Chondrocyte (in vitro differentiated cells): ENCODE data around the gene CXorf65. TPM values are rescaled to one million over a fixed set of nuclear protein-coding genes. Genes with fewer than 3 reads are reported as not detected.

ENCODE experiments used
- DNase-seq: peaks from one replicate; pipeline ENCODE4 v3.0.0; 2021; ENCODE audit warnings: mixed read lengths, low spot score
- H3K27ac Mint-ChIP-seq: one replicate; pipeline ENCODE4 v1.8.0; 2021; ENCODE audit warnings: mild to moderate bottlenecking, moderate library complexity, mixed read lengths; ENCODE audit not compliant: unreplicated experiment
- H3K27me3 Mint-ChIP-seq: 2 replicates; pipeline ENCODE4 v1.8.0; 2021; ENCODE audit warnings: low read depth, mixed read lengths
- H3K36me3 Mint-ChIP-seq: 2 replicates; pipeline ENCODE4 v1.8.0; 2021; ENCODE audit warnings: low read depth, mixed read lengths
- H3K4me1 Mint-ChIP-seq: 2 replicates; pipeline ENCODE4 v1.8.0; 2021; ENCODE audit warnings: low read depth, mild to moderate bottlenecking, mixed read lengths
- H3K4me3 Mint-ChIP-seq: one replicate; pipeline ENCODE4 v1.8.0; 2021; ENCODE audit warnings: mild to moderate bottlenecking, moderate library complexity, mixed read lengths; ENCODE audit not compliant: unreplicated experiment
- H3K9me3 Mint-ChIP-seq: 2 replicates; pipeline ENCODE4 v1.8.0; 2021; ENCODE audit warnings: low read depth, mixed read lengths
- total RNA-seq: library from RNA; stranded (reverse); gene quantifications from 3 replicates; pipeline ENCODE4 v1.2.1, GENCODE V29; 2021
- TF ChIP-seq, protein P1 (sequence below): fragments of 200-600 bp; sonication (generic); IDR thresholded peaks from 2 replicates; pipeline ENCODE4 v1.5.0; 2021; ENCODE audit warnings: antibody characterized with exemption, mild to moderate bottlenecking, moderate library complexity

Gene CXorf65
- total RNA-seq, 1 donor from 2014 or later, result not detected

DNA sequence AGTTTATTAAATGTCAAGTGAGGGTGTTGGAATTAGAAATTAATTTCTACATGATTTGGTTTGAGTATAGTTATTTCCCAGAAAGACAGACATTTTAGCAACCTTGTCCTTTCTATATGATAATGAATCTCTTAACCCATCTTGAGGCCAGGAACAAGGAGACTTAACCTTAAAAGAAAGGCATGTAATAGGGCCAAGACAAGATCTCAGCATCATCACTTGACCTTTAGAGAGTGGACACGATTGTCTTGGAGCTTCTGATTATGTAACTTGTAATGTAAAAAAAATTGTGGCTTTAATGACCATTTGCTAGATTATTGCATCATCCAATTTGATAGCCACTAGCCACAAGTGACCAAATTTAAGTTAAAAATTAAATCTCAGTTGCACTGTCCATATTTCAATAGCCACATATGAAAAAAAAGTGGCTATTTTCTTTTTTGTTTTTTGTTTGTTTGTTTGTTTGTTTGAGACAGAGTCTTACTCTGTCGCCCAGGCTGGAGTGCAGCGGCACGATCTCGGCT lies 24.4 kb downstream of the CXorf65 start:
- Mint-ChIP-seq H3K27ac (no peak overlapping the region), H3K27me3 (no peaks in the 10 kb centered on the region), H3K9me3 (peaks cover 4% of the 10 kb centered on the region), H3K36me3 (no peaks in the 10 kb centered on the region), H3K4me1 (no peaks in the 10 kb centered on the region), H3K4me3 (no peak overlapping the region)
- no peak for DNase-seq
- TF ChIP-seq, protein P1, sequence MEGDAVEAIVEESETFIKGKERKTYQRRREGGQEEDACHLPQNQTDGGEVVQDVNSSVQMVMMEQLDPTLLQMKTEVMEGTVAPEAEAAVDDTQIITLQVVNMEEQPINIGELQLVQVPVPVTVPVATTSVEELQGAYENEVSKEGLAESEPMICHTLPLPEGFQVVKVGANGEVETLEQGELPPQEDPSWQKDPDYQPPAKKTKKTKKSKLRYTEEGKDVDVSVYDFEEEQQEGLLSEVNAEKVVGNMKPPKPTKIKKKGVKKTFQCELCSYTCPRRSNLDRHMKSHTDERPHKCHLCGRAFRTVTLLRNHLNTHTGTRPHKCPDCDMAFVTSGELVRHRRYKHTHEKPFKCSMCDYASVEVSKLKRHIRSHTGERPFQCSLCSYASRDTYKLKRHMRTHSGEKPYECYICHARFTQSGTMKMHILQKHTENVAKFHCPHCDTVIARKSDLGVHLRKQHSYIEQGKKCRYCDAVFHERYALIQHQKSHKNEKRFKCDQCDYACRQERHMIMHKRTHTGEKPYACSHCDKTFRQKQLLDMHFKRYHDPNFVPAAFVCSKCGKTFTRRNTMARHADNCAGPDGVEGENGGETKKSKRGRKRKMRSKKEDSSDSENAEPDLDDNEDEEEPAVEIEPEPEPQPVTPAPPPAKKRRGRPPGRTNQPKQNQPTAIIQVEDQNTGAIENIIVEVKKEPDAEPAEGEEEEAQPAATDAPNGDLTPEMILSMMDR, result no peak

DNA sequence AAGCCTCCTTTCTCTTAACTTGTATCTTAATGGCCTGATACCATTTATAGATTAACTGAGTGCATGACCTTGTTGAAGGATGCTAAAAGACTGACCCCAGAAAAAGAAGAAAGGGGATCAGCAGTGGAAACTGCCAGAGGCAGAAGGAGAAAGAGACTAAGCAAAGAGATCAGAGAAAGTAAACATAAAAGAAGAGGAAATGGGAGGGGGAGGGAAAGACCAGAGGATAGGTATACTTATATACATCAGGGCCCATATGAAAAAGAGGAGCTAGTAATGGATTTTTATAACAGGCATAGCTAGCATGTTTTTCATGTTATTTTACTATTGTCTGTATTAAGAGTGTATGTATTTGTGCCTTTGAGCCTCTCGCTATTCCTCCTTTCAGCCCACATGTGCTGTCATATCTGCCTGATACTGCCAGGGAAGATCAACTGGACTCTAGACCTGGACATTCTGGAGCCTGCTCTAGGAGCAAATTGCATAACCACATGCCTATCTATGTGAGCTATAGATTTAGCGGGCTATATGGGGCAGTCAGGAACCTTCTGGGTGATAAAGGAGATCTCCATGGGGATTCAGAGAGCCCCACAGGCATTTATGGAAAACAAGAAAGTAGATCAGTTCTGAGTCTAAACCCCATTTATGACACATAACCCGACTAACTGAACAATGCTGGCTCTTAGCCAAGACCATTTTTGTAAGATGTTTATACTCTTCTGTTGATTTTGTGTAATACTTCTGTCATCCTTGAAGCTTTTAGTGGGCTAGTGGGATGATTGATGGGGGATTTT lies 25.0 kb downstream of the CXorf65 start:
- Mint-ChIP-seq H3K9me3 (peaks cover 4% of the 10 kb centered on the region), H3K36me3 (no peaks in the 10 kb centered on the region), H3K27me3 (no peaks in the 10 kb centered on the region), H3K27ac (no peak overlapping the region), H3K4me3 (no peak overlapping the region), H3K4me1 (no peaks in the 10 kb centered on the region)
- TF ChIP-seq, protein P1, result no peak
- no peak for DNase-seq

DNA sequence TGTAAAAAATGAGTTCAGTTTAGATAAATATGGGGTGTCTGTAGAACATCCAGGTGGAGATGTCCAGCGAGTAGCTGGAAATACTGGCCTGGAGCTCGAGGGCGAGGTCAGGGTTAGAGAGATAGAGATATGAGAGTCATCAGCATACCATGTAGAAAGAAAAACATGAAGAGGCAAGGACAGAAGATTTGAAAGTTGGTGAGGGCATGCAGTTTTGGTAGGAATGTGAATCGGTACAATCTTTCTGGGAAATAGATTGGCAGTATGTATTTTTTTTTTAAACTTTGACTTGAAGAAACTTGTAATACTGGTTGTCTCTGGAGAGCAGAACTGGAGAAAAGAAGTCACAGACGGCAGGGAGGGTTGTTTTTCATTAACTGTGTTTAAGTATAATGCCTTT lies 36.0 kb downstream of the CXorf65 start:
- peaks cover 7% of the 10 kb centered on the region for H3K4me1 Mint-ChIP-seq
- H3K9me3 Mint-ChIP-seq, result no peaks in the 10 kb centered on the region
- H3K27ac Mint-ChIP-seq, result no peak overlapping the region
- no peaks in the 10 kb centered on the region for H3K27me3 Mint-ChIP-seq
- no peak for DNase-seq
- TF ChIP-seq, protein P1, result no peak
- no peak overlapping the region for H3K4me3 Mint-ChIP-seq
- H3K36me3 Mint-ChIP-seq, result no peaks in the 10 kb centered on the region

DNA sequence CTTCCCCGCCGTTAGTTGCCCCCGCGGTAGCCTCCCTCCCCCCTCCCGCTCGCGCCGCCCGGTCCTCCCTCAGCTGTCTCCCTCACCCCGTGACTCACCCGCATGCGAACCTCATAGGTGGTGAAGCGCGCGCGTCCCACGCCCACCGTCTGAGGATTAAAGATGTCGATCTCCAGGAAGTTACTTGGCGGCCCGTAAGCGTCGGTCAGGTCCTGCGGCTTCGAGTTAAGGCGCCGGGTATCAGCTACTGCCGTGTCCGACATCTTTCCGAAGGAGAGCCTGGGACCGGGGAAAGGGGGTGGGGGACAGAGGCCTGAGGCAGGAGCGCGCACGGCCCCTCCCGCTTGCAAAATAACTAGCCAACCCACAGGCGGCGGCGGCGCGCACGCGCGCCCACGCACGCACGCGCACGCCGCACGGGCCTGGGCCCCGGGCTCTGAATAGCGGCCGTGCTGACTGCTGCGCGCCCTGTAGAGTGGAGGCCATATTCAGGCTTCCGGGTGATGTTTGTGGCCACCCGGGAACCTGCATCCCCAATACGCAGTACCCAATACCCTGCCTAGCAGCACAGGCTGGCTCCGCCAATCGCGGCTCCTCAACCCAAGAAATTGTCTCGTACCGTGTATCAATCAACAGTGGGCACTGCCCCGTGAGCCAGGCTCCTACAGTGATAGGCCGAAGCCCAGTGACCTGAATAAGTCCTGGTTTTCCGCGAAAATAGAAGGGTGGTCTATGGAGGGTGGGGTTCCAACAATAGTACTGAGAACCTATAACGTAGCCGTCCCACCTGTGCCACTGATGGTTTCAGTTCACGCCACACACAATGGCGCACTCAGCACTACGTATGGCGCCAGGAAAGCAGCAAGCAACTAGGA lies 38.3 kb downstream of the CXorf65 start, which contains the start of gene SNX12:
SNX12 (minus strand) TSS at position 291 of the 875 bp plus-strand sequence; CDS start at position 263, 28 bp downstream.
- peak within 1 kb of the TSS; percentile 93 for H3K27ac Mint-ChIP-seq
- H3K9me3 Mint-ChIP-seq, result no peaks in the 10 kb centered on the region
- peak; percentile 94 for DNase-seq
- H3K36me3 Mint-ChIP-seq, result no peaks in the 10 kb centered on the region
- peak within 1 kb of the TSS; percentile 95 for H3K4me3 Mint-ChIP-seq
- H3K4me1 Mint-ChIP-seq, result peaks cover 7% of the 10 kb centered on the region
- TF ChIP-seq, protein P1, result no peak
- no peaks in the 10 kb centered on the region for H3K27me3 Mint-ChIP-seq

DNA sequence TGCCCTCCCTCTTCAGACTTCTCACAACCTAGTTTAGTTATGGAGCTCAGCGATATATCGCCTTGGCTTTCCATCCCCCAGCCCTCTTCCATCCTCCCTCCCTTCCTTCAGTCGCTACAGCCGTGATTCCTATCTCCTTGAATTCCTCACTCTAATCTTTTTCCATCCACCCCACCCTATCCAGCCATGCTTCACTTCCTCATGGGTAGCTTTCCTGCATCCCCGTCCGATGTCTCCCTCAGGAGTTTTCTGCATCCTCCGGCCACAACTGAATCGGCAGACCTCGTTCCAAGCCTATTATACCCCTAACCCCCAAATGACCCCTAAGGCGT lies 38.9 kb downstream of the CXorf65 start:
- peak overlapping the region; percentile 93 for H3K27ac Mint-ChIP-seq
- TF ChIP-seq, protein P1, result no peak
- H3K9me3 Mint-ChIP-seq, result no peaks in the 10 kb centered on the region
- peaks cover 7% of the 10 kb centered on the region for H3K4me1 Mint-ChIP-seq
- H3K4me3 Mint-ChIP-seq, result peak overlapping the region; percentile 95
- no peaks in the 10 kb centered on the region for H3K27me3 Mint-ChIP-seq
- no peak for DNase-seq
- no peaks in the 10 kb centered on the region for H3K36me3 Mint-ChIP-seq
